Measurements from ENCODE around the gene WDR38.

Gene WDR38

DNA sequence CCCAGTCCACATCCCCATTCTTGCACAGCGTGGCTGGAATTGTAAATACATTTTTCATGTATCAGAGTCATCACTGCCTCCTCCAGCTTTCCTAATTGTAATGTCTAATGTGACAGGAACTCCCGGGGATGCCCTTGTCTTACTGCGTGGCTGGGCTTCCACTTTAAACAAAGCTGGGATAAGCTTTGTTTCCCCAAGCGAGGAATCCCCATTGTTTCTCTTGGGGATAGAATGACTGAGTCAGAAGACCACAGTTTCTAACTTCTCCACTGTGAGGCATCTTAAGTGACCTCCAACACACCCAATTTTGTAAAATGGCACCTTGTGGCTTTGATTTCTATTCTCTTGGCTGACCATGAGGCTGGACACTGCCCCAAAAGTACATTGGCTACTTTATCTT is 31.1 kb downstream of the WDR38 start:
- DNase-seq (ENCODE audit: low read depth), result no peak
- TF ChIP-seq, protein P1, sequence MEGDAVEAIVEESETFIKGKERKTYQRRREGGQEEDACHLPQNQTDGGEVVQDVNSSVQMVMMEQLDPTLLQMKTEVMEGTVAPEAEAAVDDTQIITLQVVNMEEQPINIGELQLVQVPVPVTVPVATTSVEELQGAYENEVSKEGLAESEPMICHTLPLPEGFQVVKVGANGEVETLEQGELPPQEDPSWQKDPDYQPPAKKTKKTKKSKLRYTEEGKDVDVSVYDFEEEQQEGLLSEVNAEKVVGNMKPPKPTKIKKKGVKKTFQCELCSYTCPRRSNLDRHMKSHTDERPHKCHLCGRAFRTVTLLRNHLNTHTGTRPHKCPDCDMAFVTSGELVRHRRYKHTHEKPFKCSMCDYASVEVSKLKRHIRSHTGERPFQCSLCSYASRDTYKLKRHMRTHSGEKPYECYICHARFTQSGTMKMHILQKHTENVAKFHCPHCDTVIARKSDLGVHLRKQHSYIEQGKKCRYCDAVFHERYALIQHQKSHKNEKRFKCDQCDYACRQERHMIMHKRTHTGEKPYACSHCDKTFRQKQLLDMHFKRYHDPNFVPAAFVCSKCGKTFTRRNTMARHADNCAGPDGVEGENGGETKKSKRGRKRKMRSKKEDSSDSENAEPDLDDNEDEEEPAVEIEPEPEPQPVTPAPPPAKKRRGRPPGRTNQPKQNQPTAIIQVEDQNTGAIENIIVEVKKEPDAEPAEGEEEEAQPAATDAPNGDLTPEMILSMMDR (conservative IDR thresholded peaks at IDR 0.05; ENCODE audit: low read depth, low read length), result no peak
- H3K4me3 ChIP-seq (ENCODE audit: low read depth, low read length), result no peak overlapping the region

DNA sequence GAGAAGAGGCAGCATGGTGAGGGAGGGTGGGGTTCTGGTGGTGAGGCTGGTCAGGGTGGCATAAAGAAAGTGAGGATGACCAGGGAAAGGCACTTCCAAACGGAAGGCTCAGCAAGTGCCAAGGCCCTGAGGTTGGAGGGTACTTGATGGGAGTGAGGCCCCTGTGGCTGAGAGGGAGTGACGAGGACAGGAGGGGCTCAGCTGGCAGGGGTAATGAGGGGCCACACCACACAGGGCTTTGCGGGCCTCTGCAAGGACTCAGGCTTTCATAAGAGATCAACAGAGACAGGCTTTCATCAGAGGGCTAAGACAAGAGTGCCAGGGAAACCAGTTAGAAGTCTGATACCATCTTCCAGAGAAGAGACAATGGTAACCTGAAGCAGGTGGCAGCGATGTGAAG is 32.3 kb downstream of the WDR38 start:
- TF ChIP-seq, protein P1 (conservative IDR thresholded peaks at IDR 0.05; ENCODE audit: low read depth, low read length), result no peak
- H3K4me3 ChIP-seq (ENCODE audit: low read depth, low read length), result no peak overlapping the region
- no peak for DNase-seq (ENCODE audit: low read depth)

DNA sequence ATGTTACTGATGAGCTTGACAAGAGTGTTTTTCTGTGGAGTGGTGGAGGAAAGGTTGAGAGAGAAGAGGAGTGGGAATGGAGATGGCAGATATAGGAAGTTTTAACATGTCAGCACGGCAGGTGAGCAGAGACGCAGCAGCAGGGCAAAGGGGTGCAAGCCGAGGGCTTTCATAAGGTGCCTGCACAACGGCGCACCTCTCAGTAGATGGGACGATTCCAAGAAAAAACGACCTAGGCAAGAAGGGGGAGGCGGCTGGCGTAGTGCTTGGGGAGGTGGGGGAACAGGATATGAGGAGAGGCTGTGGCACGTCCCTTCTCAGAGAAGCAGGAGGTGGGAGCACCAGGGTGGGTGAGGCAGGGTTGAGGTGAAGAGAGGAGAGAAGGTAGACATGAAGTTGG is 33.2 kb downstream of the WDR38 start:
- no peak overlapping the region for H3K4me3 ChIP-seq (ENCODE audit: low read depth, low read length)
- TF ChIP-seq, protein P1 (conservative IDR thresholded peaks at IDR 0.05; ENCODE audit: low read depth, low read length), result no peak
- no peak for DNase-seq (ENCODE audit: low read depth)

DNA sequence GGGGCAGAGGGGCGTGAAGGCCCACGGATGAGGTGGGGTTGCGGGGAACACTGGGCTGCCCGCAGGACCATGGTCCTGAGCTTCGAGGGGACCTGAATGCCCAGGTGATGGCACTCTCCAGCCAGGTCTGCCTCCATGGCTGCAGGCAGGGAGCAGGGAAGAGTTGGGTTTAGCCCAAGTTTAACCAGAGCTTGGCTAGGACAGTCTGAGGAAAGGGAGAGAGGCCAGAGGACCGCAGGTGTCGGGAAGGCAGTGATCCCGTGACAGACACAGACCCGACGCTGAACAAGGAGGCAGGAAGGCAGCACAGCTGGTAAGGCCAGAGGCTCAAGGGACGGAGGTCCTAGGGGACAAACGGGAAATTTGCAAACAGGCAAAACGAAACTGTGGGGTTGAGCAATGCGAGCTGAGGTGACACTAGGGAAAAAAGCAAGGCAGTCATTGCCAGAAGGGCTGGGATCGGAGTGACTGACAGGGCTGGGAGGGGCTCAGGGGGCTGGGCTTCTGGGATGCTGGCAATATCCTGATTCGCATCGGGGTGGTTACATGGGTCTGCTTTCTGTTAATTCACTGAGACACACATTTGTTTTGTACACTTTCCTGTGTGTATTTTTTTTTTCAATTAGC is 33.7 kb downstream of the WDR38 start:
- DNase-seq (ENCODE audit: low read depth), result no peak
- no peak overlapping the region for H3K4me3 ChIP-seq (ENCODE audit: low read depth, low read length)
- TF ChIP-seq, protein P1 (conservative IDR thresholded peaks at IDR 0.05; ENCODE audit: low read depth, low read length), result no peak

DNA sequence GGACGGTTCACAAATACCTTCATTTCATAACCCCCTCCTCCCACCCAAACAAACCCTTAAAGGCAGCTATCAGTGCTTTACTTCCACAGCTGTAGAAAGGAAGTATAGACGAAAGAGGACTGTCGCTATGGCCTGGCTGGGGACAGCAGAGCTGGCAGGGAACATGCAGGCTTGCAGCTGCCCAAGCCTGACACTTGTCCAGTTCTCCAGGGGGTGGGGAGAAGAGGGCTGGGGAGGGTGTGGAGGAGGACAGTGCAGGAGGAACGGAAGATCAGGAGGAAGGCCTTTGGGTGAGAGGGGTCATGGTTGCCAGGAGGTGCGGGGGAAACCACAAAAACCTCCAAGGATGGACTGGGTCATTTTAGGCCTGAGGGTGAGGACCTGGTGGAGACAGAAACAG is 34.6 kb downstream of the WDR38 start:
- TF ChIP-seq, protein P1 (conservative IDR thresholded peaks at IDR 0.05; ENCODE audit: low read depth, low read length), result no peak
- no peak overlapping the region for H3K4me3 ChIP-seq (ENCODE audit: low read depth, low read length)
- no peak for DNase-seq (ENCODE audit: low read depth)

DNA sequence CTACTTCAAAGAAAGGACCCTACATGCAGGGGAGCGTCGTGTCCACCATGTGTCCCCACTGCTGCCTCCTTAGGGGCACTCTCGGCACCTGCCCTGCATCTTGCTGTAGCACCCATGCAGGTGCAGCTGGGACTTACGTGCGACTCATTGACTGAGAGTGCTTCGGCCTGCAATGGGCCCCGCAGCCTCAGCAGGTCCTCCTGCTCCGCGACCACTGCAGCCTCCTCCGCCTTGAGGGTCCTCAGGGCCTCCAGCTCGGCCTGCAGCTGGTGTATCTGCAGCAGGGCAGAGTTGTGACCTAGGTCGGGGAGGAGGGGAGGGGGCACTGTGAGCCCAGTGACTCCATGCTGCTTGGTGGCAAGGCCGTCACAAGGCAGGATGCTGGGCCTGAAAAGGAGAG is 35.7 kb downstream of the WDR38 start:
- DNase-seq (ENCODE audit: low read depth), result no peak
- no peak overlapping the region for H3K4me3 ChIP-seq (ENCODE audit: low read depth, low read length)
- TF ChIP-seq, protein P1 (conservative IDR thresholded peaks at IDR 0.05; ENCODE audit: low read depth, low read length), result no peak

DNA sequence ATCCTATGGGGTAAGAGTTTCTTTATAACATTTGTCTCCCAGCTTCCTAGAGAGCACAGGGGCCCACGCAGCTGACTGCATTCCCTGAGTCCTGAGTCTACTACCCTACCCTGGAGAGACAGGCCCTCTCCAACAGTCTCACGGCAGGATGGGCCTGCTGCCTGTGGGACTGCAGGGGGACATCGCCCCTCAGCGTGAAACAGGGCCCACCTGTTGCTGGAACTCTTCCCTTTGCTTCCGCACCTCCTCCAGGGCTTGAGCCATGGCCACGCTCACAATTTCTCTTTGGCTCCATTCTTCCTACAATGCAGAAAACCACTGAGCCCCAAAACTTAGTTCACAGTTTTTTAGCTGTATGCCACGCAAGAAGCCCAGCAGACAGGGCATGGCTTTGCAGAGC is 36.9 kb downstream of the WDR38 start:
- H3K4me3 ChIP-seq (ENCODE audit: low read depth, low read length), result no peak overlapping the region
- TF ChIP-seq, protein P1 (conservative IDR thresholded peaks at IDR 0.05; ENCODE audit: low read depth, low read length), result no peak
- DNase-seq (ENCODE audit: low read depth), result no peak

All from choroid plexus epithelial cell (primary cell).